ENCODE measurements around the gene LRMDA. TPM values are rescaled to one million over a fixed set of nuclear protein-coding genes. Genes with fewer than 3 reads are reported as not detected.

LRMDA gene
- total and polyA plus RNA-seq, 2 of the 4 experiments (the other 2 are of a cell fraction), result 0.07 TPM; not detected in 1

DNA sequence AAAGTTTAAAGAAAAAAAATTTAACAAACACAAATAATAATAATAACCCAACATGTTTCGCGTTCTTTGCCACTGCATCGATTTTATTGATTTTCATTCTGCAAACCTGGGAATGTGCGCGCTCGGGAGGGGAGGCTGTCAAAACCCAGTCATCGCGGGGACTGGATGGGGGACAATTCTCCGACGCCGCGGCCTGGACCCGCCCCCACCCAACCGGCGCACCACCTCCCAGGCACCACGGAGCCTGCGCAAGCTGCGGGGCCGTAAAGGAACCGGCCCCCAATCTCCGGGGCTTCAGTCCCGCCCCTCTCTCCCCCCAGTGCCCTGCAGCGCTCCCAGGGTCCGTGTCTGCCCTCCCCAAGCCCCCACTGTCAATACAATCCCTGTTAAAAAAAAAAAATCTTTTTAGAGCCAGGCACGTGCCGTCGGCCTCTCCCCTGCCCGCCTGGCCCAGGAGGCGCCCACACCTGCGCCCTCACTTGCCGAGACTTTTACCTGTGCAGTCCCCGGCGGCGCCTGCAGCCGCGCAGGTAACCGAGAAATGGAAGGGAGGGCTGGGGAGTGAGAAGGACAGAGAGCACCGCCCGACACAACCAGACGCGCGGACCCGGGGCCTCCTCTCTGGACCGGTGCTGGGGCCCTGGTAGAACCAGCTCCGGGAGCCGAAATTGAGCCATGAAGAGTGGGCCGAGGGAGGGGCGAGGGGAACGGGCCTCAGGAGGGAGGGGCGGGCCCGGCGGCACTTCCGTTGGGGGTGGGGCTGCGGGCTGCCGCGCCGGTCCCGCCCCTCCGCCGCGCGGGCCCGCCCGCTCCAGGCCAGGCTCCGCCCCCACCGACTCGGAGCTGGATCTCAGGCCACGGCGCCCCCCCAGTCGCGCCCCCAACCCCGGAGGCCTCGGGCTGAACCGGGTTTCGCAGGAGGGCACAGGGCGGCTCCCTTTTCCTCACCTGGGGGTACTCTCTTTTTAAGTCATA, 22.2 kb upstream of the LRMDA start:
- POLR2A ChIA-PET (ENCODE audit: unreplicated experiment), result no interaction called here
- BruUV-seq (replicated peaks), result no TSS peak
- H3K4me3 ChIP-seq (ENCODE audit: insufficient read depth, low read depth, low read length), result peak overlapping the region; percentile 89
- dilution Hi-C loops (cut with HindIII; ENCODE audit: low sequenced_read_pairs, unreplicated experiment), result no loop called here
- in situ Hi-C loops (cut with MboI; ENCODE audit: low sequenced_read_pairs), result loop anchor here (10.0 to 25.0 kb wide), 4 partner anchors 628 to 1578 kb away; no protein-coding TSS in a partner anchor
- no peak overlapping the region for H2BK120ac ChIP-seq (ENCODE audit: low read depth, low read length)
- H3K56ac ChIP-seq (ENCODE audit: extremely low read depth, insufficient read depth, low read length), result peak overlapping the region; percentile 28; the same call in 1 of the 2 replicates
- peak overlapping the region; percentile 57 to 86; a peak in 2 of 4 replicates for H4K8ac ChIP-seq (ENCODE audit: low read depth in 2 of 2, low read length in 2 of 2)
- no peak overlapping the region; the same call in 1 of the 2 replicates for H2AK5ac ChIP-seq (ENCODE audit: low read depth, low read length)
- H2BK5ac ChIP-seq (ENCODE audit: low read depth, low read length, poor library complexity, severe bottlenecking), result no peak overlapping the region
- H3K27ac ChIP-seq (ENCODE audit: insufficient read depth, low read length), result peak overlapping the region; percentile 12; the same call in 1 of the 2 replicates
- peaks cover 15% of the 10 kb centered on the region for H3K27me3 ChIP-seq (ENCODE audit: control insufficient read depth, insufficient read depth, low read length)
- H3K4me2 ChIP-seq (ENCODE audit: low read depth, low read length), result peak overlapping the region; percentile 71
- TF ChIP-seq BHLHE40 (IDR thresholded peaks at IDR 0.05; ENCODE audit: low read depth, low read length) (peak; percentile 78), POLR2A (IDR thresholded peaks at IDR 0.05; ENCODE audit: low read depth, low read length) (0 out of 2 replicates have a peak, but pooled peaks have one; percentile 17)
- TF ChIP-seq, protein P1, sequence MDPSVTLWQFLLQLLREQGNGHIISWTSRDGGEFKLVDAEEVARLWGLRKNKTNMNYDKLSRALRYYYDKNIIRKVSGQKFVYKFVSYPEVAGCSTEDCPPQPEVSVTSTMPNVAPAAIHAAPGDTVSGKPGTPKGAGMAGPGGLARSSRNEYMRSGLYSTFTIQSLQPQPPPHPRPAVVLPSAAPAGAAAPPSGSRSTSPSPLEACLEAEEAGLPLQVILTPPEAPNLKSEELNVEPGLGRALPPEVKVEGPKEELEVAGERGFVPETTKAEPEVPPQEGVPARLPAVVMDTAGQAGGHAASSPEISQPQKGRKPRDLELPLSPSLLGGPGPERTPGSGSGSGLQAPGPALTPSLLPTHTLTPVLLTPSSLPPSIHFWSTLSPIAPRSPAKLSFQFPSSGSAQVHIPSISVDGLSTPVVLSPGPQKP (IDR thresholded peaks at IDR 0.05; ENCODE audit: borderline replicate concordance, low read depth, low read length), result no peak
- H4K5ac ChIP-seq (ENCODE audit: low read depth, low read length), result peak overlapping the region; percentile 56
- no peak overlapping the region for H2BK20ac ChIP-seq (ENCODE audit: low read depth, low read length)
- no peaks in the 10 kb centered on the region for H3K9me3 ChIP-seq (ENCODE audit: control insufficient read depth, insufficient read depth, low read length)
- no peaks in the 10 kb centered on the region for H3K9me1 ChIP-seq (ENCODE audit: insufficient read depth, low read length)
- H3K4me1 ChIP-seq (ENCODE audit: control insufficient read depth, insufficient read depth, low read length), result no peaks in the 10 kb centered on the region; the same call in 1 of the 2 replicates
- H3K36me3 ChIP-seq (ENCODE audit: control insufficient read depth, insufficient read depth, low read length), result 0 out of 2 replicates have a peak, but pooled peaks cover 1% of the 10 kb centered on the region
- peak overlapping the region; percentile 52 for H3K18ac ChIP-seq (ENCODE audit: low read depth, low read length)
- H3K9ac ChIP-seq (ENCODE audit: low read depth, low read length), result peak overlapping the region; percentile 78
- peak overlapping the region; percentile 64; the same call in 1 of the 2 replicates for H3K14ac ChIP-seq (replicated peaks; ENCODE audit: low read depth, low read length)
- peak; percentile 92 for ATAC-seq (ENCODE audit: low read depth)
- intact Hi-C loops (cut with micrococcal nuclease), result loop anchor here (10.0 kb wide), 1 partner anchor 1026 kb away; no protein-coding TSS in a partner anchor
- no peaks in the 10 kb centered on the region for H3K79me1 ChIP-seq (ENCODE audit: low read depth in 1 of 2, low read length in 2 of 2)
- CTCF ChIA-PET, result no interaction called here
- H4K91ac ChIP-seq (ENCODE audit: insufficient read depth, low read depth, low read length), result peak overlapping the region; percentile 38; the same call in 1 of the 2 replicates
- H4K20me1 ChIP-seq (ENCODE audit: insufficient read depth, low read length), result no peaks in the 10 kb centered on the region
- H3K23ac ChIP-seq (ENCODE audit: low read depth, low read length), result no peak overlapping the region
- H2AK9ac ChIP-seq (replicated peaks; ENCODE audit: low read depth, low read length, poor library complexity), result peak overlapping the region; percentile 73
- DNase-seq, result no peak
- H2AFZ ChIP-seq (replicated peaks; ENCODE audit: low read length, poor library complexity), result peak overlapping the region; percentile 92
- WGBS, 2 experiments (ENCODE audit: extremely low coverage in 2 of 2, insufficient read length in 1 of 2), result 2% methylated on average over 18 of the region's 76 CpGs; no CpG with 5 or more reads in 1 of the 2 experiments
- peak overlapping the region; percentile 44 for H3K4ac ChIP-seq (ENCODE audit: low read depth, low read length)
- H2BK15ac ChIP-seq (ENCODE audit: low read depth, low read length), result no peak overlapping the region

Data from IMR-90 (cell line).